ENCODE measurements around the gene TMEM144.

TMEM144 gene

DNA sequence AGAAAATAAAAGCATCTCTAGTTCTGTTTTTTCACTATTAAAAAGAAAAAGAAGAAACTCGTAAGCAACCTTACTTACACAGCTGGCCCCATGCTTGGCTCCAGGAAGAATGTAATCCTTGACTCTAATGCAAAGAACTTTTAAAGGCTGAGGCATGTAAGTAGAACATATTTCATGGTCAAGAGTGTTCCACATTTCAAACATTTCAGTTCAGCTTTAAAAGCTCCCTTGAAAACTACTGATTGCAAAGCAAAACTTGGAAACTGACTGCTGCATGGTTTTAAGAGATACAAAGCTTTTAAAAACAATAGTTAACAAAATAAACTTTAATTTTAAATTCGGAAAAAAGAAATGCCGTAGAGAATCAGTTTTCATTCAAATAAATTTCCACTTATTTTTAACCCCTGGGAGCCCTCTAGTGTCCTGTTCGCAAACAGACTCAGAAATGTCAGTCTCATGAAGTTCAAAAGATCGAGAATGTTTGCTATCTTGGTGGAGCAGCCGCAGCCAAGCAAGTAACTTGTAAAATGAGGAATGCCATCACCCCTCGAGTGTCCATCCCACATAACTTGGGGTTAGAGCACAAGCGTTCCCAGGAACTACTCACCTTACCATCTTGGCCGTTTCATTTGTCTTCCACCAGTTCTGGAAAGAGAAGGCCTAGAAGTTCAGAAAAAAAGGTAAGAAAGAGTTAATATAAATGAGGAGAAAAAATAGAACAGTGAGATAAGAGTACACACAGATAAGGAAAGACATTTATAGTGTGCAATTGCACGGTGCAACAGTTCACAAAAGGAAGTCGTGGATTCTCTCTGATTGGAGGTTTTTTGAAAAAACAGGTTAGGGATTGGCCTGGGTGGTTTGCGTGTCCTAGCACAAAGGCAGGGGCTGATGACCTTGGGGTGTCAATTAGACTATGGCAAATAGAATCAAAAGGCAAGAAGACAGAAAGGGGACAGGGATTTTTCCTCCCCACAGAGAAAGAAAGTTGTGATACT is 37.7 kb upstream of the TMEM144 start, which contains the start of gene GASK1B:
GASK1B (minus strand) TSS at position 765 of the 998 bp plus-strand sequence. CDS start 1,650 bp downstream, outside the sequence.
- TF ChIP-seq, protein P1, sequence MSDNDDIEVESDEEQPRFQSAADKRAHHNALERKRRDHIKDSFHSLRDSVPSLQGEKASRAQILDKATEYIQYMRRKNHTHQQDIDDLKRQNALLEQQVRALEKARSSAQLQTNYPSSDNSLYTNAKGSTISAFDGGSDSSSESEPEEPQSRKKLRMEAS (IDR thresholded peaks at IDR 0.05; ENCODE audit: low read depth, low read length): no peak
- no peak for TF ChIP-seq POLR2A (IDR thresholded peaks at IDR 0.05; ENCODE audit: extremely low read depth, insufficient read length)
- TF ChIP-seq MYC (IDR thresholded peaks at IDR 0.05; ENCODE audit: low read depth, low read length): no peak
- TF ChIP-seq, protein P2, sequence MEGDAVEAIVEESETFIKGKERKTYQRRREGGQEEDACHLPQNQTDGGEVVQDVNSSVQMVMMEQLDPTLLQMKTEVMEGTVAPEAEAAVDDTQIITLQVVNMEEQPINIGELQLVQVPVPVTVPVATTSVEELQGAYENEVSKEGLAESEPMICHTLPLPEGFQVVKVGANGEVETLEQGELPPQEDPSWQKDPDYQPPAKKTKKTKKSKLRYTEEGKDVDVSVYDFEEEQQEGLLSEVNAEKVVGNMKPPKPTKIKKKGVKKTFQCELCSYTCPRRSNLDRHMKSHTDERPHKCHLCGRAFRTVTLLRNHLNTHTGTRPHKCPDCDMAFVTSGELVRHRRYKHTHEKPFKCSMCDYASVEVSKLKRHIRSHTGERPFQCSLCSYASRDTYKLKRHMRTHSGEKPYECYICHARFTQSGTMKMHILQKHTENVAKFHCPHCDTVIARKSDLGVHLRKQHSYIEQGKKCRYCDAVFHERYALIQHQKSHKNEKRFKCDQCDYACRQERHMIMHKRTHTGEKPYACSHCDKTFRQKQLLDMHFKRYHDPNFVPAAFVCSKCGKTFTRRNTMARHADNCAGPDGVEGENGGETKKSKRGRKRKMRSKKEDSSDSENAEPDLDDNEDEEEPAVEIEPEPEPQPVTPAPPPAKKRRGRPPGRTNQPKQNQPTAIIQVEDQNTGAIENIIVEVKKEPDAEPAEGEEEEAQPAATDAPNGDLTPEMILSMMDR (IDR thresholded peaks at IDR 0.05; ENCODE audit: low read depth, low read length): peak; percentile 61
- DNase-seq (ENCODE audit: low read depth): peak; percentile 35
- no peak within 1 kb of the TSS for H3K4me3 ChIP-seq (ENCODE audit: low read depth, low read length)

DNA sequence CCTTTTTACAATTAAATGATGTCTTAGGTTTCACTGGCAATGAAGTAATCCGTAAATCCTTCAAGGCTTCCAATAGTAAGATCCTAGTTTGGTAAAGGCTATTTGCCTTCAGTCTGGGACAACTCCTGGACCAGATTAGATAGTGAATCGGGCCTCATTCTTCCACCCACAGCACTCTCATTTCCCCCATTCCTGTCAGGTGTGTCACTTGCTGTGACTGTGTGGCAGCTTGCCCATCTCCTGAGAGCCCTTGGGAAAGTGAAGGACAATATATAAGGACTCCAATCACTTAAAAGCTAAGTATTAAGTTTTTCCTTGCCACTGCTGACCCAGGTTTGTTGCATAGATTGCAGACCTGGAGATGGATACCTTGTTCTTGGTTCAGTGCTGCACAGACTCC is 34.2 kb upstream of the TMEM144 start:
- no peak overlapping the region for H3K4me3 ChIP-seq (ENCODE audit: low read depth, low read length)
- TF ChIP-seq POLR2A (IDR thresholded peaks at IDR 0.05; ENCODE audit: extremely low read depth, insufficient read length): no peak
- TF ChIP-seq, protein P2 (IDR thresholded peaks at IDR 0.05; ENCODE audit: low read depth, low read length): no peak
- no peak for TF ChIP-seq MYC (IDR thresholded peaks at IDR 0.05; ENCODE audit: low read depth, low read length)
- TF ChIP-seq, protein P1 (IDR thresholded peaks at IDR 0.05; ENCODE audit: low read depth, low read length): no peak
- no peak for DNase-seq (ENCODE audit: low read depth)

DNA sequence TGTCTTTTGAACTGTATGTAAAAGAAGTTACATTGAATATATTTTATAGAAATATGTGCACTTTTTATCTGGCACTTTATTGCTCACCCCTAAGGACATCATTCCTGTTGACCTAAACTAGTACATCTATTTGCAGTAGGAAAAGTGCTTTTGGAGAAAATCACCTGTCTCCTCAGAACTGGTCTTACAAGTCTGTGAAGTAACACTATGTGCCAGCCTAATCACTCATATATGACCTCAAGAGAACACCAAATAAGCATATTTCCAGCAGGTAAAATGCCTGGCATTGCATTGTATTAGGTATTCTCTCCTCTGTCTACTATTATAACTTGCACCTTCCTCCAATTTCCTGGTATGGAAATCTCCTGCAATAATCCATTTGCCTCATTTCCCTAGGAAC is 33.5 kb upstream of the TMEM144 start:
- no peak for DNase-seq (ENCODE audit: low read depth)
- TF ChIP-seq POLR2A (IDR thresholded peaks at IDR 0.05; ENCODE audit: extremely low read depth, insufficient read length): no peak
- TF ChIP-seq MYC (IDR thresholded peaks at IDR 0.05; ENCODE audit: low read depth, low read length): no peak
- TF ChIP-seq, protein P2 (IDR thresholded peaks at IDR 0.05; ENCODE audit: low read depth, low read length): no peak
- TF ChIP-seq, protein P1 (IDR thresholded peaks at IDR 0.05; ENCODE audit: low read depth, low read length): no peak
- no peak overlapping the region for H3K4me3 ChIP-seq (ENCODE audit: low read depth, low read length)

DNA sequence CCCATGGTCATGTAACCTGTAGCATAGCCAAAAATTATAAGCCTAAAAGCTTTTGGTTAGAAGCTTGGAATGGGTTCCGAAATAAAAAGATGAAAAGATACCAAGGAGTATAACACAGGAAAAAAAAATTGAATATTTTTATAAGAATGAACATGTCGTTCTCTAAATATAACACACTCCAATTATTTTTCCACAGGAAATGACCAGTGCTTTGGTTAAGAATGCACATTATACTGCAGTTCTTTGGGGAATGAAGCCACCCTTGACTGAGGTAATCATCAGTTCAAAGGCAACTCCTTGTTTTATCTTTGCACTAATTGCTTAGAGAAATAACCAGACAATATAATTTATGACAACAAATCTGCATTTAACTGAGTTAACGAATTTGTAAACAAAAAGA is 30.8 kb upstream of the TMEM144 start:
- H3K4me3 ChIP-seq (ENCODE audit: low read depth, low read length): no peak overlapping the region
- TF ChIP-seq, protein P2 (IDR thresholded peaks at IDR 0.05; ENCODE audit: low read depth, low read length): no peak
- TF ChIP-seq, protein P1 (IDR thresholded peaks at IDR 0.05; ENCODE audit: low read depth, low read length): no peak
- TF ChIP-seq MYC (IDR thresholded peaks at IDR 0.05; ENCODE audit: low read depth, low read length) (no peak), POLR2A (IDR thresholded peaks at IDR 0.05; ENCODE audit: extremely low read depth, insufficient read length) (no peak)
- no peak for DNase-seq (ENCODE audit: low read depth)

DNA sequence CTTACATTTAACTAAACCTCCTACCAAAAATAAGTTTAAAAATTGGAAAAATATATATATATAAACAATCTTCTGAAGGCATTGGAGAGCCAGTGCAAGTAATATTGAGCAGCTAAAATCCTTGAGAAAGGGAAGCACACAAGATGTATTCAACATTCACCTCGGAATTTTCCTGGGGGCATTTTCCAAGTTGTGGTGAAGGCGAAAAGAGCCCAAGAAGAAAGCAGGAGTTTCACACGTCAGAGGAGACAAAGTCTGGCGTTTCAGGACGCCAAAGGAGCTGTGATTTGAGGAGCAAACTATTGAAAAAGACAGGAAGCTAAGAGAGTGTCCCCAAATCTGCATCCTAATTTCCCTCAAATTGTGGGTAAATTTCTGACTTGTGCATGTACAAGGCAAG is 28.4 kb upstream of the TMEM144 start:
- no peak overlapping the region for H3K4me3 ChIP-seq (ENCODE audit: low read depth, low read length)
- DNase-seq (ENCODE audit: low read depth): no peak
- TF ChIP-seq MYC (IDR thresholded peaks at IDR 0.05; ENCODE audit: low read depth, low read length): no peak
- TF ChIP-seq POLR2A (IDR thresholded peaks at IDR 0.05; ENCODE audit: extremely low read depth, insufficient read length): no peak
- TF ChIP-seq, protein P1 (IDR thresholded peaks at IDR 0.05; ENCODE audit: low read depth, low read length): no peak
- TF ChIP-seq, protein P2 (IDR thresholded peaks at IDR 0.05; ENCODE audit: low read depth, low read length): no peak

All from NB4 (cell line).